Stimulated activated CD4-positive, alpha-beta T cell treated with anti-CD3 and anti-CD28 coated beads, Interleukin-1b, Interleukin-23, amount 100 ng/mL, for 1 hour (primary cell): ENCODE results near the gene UBE2A.

Source experiments
- DNase-seq, 2 donors: peaks; one replicate each; pipeline ENCODE4 v3.0.0-alpha.2; 2020; ENCODE audit warnings: low read depth in 2 of 2

The UBE2A gene

DNA sequence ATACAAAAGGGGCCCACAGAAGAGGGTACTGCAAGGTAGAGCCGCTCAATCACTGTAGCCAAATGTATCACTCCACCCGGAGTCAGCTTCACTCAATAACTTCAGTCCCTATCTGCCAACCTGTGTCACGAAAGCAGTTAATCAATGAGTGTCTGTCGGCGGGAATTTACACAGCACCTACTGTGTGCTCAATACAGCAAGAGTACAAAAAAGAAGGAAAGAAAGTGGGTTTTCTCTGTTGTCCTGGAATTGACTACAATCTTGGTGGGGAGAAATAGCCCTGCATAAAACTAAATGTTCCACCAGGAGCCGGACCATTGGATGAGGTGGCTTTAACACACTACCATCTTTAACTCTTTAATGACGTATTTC, 32.6 kb downstream of the UBE2A start:
- DNase-seq: no peak

DNA sequence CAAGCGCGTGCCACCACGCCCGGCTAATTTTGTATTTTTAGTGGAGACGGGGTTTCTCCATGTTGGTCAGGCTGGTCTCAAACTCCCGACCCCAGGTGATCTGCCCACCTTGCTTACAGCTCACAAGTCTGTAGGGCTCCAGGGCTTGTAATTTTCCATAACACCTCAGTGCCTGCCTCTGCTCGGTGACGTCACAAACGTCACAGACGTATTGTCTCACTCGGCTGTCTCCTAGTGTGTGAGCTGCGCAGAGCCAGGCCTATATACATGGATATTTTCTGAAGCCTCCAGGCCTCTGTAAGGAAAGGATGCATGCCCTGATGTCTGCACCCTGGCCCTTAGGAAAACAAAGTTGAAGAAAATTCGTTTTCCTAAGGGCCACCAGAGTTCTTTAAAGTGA, 40.4 kb downstream of the UBE2A start:
- DNase-seq: no peak

DNA sequence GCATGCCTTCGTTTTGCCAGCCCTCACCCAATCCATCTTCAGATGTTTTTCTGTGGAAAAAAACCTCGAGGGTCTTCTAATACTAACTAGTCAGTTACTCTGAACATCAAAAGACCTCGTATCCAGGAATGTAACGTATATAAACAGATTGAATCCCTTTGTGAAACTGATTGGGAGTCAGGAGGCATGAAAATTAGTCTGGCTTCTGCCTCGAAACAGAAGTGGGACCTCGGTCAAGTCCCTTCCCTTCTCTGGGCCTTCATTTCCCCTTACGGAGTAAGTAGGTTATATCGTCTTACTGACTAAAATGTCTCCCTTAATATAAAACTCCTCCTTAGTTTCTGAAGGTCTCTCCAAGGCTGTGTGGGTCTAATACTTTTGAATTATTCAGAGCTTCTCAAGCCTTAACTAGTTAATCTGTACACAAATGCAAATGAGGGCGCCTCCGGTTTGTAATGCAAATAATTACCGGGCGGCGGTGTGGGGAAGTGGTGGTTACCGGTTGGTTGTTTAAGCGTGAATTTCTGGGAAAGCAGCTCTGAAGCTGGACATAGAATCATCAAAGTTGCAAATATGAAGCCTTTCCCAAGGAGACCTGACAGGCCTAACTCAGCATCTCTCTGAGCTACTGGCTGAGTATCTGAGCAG, 43.3 kb downstream of the UBE2A start:
- no peak for DNase-seq

DNA sequence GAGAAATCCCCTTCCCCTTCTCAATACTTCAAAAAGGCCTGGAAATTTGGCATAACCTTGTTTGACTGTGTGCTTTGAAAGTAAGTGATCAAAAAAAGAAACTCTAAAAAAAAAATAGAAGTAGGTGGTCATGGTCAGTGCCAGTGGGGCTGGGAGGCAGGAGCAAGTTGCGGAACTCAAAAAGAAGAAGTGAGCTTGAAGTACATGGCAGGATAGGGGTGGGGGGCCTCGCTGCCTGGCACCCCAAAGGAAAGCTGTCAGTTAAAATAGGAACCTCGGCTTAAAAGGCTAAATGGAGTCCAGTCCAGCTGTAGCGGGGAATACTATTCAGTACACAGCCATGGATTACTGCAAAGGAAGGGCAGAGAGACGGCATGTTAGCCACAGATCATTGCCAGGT, 44.1 kb downstream of the UBE2A start:
- no peak for DNase-seq

DNA sequence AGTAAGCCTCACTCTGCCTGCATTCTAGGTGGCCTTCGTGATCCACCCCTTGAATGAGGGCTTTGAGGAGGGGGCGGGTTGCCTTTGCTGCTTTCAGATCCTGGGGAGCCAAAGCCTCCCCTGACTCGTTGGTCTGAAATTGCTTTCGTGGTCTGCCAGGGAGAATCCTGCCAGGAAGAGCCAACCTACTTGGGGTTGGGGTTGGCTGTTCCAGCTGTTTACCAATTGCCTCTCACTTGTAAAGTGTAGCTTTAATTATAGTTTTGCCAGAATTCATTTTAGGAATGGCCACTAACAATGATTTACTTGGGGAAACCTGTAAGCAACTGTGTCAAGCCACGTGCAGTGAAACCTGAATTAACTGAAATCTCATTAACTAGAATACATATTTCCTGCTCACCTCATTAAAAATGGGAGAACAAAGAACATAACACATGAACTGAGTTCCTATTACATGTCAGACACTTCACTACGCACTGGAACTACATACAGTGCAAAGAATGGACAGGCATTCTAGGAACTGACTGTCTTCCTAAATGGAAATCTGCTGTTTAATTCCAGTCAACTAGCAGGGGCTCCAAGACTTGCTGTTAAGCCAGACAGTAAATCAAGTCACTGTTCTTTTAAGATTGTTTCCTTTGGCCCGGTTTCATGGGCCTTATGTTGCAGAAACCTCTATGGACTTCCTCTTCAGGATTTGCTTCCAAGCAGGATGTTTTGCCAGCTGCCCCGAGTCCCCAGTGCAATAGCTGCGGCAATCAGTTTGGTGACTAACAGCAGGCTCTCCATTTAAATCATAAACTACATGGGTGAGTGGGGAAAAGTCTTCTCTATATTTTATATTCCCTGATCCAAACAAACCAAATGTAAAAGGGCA, 48.2 kb downstream of the UBE2A start:
- no peak for DNase-seq

DNA sequence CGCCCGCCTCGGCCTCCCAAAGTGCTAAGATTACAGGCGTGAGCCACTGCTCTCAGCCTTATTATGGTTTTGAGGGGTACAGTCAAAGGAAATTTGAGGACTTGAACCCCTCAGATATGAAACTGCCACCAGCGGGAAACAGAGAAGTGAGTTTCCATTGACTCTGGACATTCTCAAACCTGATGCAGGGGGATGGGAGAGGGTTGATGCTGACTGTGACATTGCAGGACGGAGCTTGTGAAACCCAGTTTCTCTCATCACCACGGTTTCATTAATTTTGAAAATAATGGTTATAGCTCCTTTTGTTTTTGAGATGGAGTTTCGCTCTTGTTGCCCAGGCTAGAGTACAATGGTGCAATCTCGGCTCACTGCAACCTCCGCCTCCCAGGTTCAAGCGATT, 50.1 kb downstream of the UBE2A start:
- DNase-seq: no peak

DNA sequence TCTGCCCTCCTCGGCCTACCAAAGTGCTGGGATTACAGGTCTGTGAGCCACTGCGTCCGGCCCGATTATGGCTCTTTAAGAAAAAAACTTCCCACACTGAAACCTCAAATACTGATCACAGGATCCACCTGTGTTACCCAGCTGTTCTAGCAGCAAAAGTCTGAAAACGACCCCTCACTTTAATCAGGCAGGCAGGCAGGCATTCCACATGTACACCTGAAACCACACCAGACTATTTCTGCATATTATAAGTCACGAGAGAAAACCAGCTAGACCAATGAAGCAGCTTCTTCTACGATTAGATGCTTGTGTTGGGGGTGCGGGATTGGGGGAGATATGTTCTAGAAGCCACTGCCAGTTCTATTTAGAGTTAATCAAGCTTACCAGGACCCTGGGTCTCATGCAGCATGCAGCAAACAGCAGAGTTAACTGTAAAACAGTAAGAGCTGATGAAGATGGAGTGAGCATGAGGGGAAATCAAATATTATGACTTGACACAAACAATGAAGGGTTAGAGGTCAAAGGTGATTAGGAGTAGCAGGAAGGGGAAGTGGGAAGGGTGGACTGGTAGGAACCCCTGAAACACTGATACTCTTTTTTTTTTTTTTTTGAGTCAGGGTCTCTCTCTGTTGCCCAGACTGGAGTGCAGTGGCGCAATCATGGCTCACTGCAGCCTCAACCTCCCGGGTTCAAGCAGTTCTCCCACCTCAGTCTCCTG, 50.7 kb downstream of the UBE2A start:
- DNase-seq: no peak

DNA sequence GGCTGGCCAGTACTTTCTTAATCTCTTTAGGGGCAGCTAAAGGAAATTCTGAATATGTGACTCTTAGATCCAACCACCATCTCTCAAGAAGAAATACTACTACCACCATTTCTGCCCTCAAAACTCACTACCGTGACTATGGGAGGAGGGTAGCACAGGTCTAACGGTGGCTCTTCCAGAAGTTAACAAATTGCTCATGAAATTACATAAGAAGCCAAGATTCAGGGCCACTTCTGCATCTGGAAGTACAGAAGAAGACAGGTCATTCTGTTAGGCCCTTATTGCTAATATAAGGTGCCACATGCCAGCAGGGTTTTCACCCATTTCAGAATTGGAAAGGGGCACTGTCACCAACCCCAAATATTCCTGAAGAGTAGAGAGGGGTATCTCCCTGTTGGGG, 51.5 kb downstream of the UBE2A start:
- no peak for DNase-seq
